RPMI7951 (cell line): ENCODE results near the gene OR56B4. TPM values are rescaled to one million over a fixed set of nuclear protein-coding genes. Genes with fewer than 3 reads are reported as not detected.

Experiments used
- DNase-seq: peaks from one replicate; pipeline ENCODE4 v3.0.0-alpha.2; 2012; ENCODE audit warnings: low read depth
- total RNA-seq: library from RNA; depleted of rRNA; stranded (reverse); fragments of >200 nt; shearing (Covaris generic); gene quantifications from 2 replicates; pipeline ENCODE4 v1.2.3, GENCODE V29; 2014; rRNA removed

OR56B4 gene
- total RNA-seq, 1 experiment from 2014 or later: not detected

DNA sequence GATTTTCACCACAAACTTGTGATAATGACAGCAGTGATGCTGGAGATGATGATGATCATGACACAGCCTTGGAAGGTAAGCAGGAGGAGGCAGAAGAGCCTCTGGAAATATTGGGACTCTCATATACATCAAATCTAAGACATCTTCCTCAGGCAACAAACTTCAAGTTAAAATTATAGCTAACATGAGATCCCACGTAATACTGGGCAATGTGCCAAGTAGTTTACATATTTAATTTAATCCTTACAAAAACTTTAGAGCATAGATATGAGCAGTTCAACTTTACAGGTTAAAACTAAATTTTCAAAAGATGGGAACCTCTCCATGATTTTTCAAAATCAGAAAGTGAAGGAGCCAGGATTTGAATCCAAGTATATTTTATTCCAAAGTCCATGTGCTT lies 43.6 kb downstream of the OR56B4 start:
- DNase-seq: no peak

DNA sequence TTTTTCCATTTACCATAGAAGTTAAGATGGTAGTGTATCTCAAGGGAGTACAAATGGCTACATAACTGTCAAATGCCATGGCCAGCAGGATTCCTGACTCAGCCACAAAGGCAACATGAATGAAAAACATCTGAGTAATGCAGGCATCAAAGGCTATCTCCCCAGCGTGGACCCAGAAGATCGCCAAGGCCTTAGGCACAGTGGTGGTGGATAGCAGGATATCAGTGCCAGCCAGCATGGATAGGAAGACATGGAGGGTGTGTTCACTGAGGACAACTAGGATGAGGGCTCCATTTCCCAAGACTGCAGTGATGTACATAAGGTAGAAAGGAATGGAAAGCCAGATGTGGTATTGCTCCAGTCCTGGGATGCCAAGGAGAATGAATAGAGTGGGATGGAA lies 44.6 kb downstream of the OR56B4 start:
- no peak for DNase-seq

DNA sequence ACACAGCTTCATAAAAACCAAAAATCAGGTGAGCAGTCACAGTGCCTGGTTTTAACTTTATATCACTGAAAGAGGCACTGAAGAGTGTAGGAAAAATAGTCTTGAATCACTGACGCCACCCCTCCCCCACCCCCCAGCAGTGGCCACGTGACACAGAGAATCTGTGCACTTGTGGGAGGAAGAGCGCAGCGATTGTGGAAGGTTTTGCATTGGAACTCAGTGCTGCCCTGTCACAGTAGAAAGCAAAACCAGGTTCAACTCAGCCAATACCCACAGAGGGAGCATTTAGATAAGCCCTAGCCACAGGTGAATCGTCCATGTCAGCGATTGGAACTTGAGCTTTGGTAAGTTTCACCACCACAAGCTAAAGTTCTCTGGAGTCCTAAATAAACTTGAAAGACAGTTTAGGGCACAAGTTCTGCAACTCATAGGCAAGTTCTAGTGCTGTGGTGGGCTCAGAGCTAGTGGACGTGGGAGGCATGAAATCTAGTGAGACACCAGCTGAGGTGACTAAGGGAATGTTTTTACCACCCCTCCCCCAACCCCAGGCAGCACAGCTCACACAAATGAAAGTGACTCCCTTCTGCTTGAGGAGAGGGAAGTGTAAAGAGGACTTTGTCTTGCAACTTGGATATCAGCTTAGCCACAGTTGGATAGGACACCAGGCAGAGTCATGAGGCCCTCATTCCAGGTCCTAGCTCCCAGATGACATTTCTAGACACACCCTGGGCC lies 49.3 kb downstream of the OR56B4 start:
- DNase-seq: no peak

Other genes starting within 250 kb of the OR56B4 start
- not detected in 2 replicates for gene OR52E8, start 250.0 kb upstream of the OR56B4 start, total RNA-seq
- not detected in 2 replicates for gene OR52E4, start 227.1 kb upstream of the OR56B4 start, total RNA-seq
- not detected in 2 replicates for gene OR52E5, start 214.5 kb upstream of the OR56B4 start, total RNA-seq
- not detected in 2 replicates for gene OR56A3, start 165.4 kb upstream of the OR56B4 start, total RNA-seq
- not detected in 2 replicates for gene OR56A5, start 139.2 kb upstream of the OR56B4 start, total RNA-seq
- not detected in 2 replicates for gene OR52L1, start 120.7 kb upstream of the OR56B4 start, total RNA-seq
- not detected in 2 replicates for gene OR56A4, start 100.7 kb upstream of the OR56B4 start, total RNA-seq
- not detected in 2 replicates for gene OR56A1, start 76.9 kb upstream of the OR56B4 start, total RNA-seq
- gene OR52B2, start 62.6 kb downstream of the OR56B4 start, total RNA-seq: not detected in 2 replicates
- not detected in 2 replicates for gene OR52W1, start 91.5 kb downstream of the OR56B4 start, total RNA-seq
- gene C11orf42, start 97.9 kb downstream of the OR56B4 start, total RNA-seq: not detected in 2 replicates
- gene FHIP1B, start 127.0 kb downstream of the OR56B4 start, total RNA-seq: 4.8 and 6.4 TPM in 2 replicates
- not detected in 2 replicates for gene CNGA4, start 131.4 kb downstream of the OR56B4 start, total RNA-seq
- gene CCKBR, start 152.2 kb downstream of the OR56B4 start, total RNA-seq: not detected in 2 replicates
- gene CAVIN3, start 212.8 kb downstream of the OR56B4 start, total RNA-seq: 200 and 367 TPM in 2 replicates